HUDEP-2 (cell line): Measurements from ENCODE around the gene PRKAG2.

Experiments used
- DNase-seq, 76 experiments: peaks; one replicate each; lab custom pipeline; 2025; ENCODE audit not compliant: unreplicated experiment in 76 of 76; lab: John Stamatoyannopoulos, UW

Gene PRKAG2

GRCh38 chr7:151867912-151868311, 9.0 kb downstream of the PRKAG2 start:
- DNase-seq, result no peak

GRCh38 chr7:151866761-151867655, 9.9 kb downstream of the PRKAG2 start:
- DNase-seq, result no peak

GRCh38 chr7:151866028-151866427, 10.9 kb downstream of the PRKAG2 start:
- DNase-seq, result no peak

- no peak for DNase-seq
Observed at GRCh38 chr7:151865070-151865670, 11.7 kb downstream of the PRKAG2 start.

- no peak for DNase-seq
Observed at GRCh38 chr7:151864561-151864960, 12.4 kb downstream of the PRKAG2 start.

- DNase-seq, result no peak
Observed at GRCh38 chr7:151864081-151864480, 12.8 kb downstream of the PRKAG2 start.

- DNase-seq, result no peak
Observed at GRCh38 chr7:151863386-151864079, 13.4 kb downstream of the PRKAG2 start.

GRCh38 chr7:151862606-151863381, 14.1 kb downstream of the PRKAG2 start:
- no peak for DNase-seq

GRCh38 chr7:151861881-151862280, 15.0 kb downstream of the PRKAG2 start:
- no peak for DNase-seq

GRCh38 chr7:151860771-151861170, 16.1 kb downstream of the PRKAG2 start:
- no peak for DNase-seq

GRCh38 chr7:151859948-151860685, 16.8 kb downstream of the PRKAG2 start:
- DNase-seq, result no peak

GRCh38 chr7:151859111-151859947, 17.6 kb downstream of the PRKAG2 start:
- no peak for DNase-seq

- DNase-seq, result no peak
Observed at GRCh38 chr7:151858456-151858855, 18.5 kb downstream of the PRKAG2 start.

- DNase-seq, result no peak
Observed at GRCh38 chr7:151857866-151858450, 19.0 kb downstream of the PRKAG2 start.

- DNase-seq, result no peak
Observed at GRCh38 chr7:151857412-151857811, 19.5 kb downstream of the PRKAG2 start.

- no peak for DNase-seq
Observed at GRCh38 chr7:151856516-151856915, 20.4 kb downstream of the PRKAG2 start.

- DNase-seq, result no peak
Observed at GRCh38 chr7:151856098-151856497, 20.8 kb downstream of the PRKAG2 start.

- no peak for DNase-seq
Observed at GRCh38 chr7:151854720-151855071, 22.2 kb downstream of the PRKAG2 start.
